GM18873 (cell line): ENCODE data around the gene DOCK2.
A peak's percentile ranks its signal among the peaks of the same experiment; 100 is the strongest.

ENCODE experiments used
- ATAC-seq: cut with Tn5 transposase; IDR thresholded peaks from one replicate; pipeline ENCODE4 v1.9.1; 2021; ENCODE audit warnings: mild to moderate bottlenecking, moderate library complexity, moderate number of reproducible peaks; ENCODE audit not compliant: unreplicated experiment, low FRiP score

The DOCK2 gene

DNA sequence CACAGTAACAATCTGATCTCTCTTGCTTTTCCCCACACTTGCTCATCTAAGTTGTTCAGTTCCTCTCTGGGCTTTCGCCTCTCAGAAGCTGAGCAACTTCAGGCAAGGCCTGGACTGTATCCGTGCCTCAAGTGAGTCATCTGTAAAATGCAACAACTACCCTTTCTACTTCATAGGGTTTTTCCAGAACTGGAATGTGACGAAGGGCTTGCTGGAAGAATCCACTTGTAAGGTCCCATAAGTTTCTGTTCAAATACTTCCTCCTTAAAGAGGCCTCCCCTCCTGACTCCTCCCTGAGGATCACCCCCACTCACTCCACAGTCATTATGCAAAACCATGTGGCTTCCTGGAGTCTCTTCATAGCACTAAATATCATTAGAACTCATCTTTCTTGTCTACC lies 360.7 kb downstream of the DOCK2 start:
- ATAC-seq: peak; percentile 49

DNA sequence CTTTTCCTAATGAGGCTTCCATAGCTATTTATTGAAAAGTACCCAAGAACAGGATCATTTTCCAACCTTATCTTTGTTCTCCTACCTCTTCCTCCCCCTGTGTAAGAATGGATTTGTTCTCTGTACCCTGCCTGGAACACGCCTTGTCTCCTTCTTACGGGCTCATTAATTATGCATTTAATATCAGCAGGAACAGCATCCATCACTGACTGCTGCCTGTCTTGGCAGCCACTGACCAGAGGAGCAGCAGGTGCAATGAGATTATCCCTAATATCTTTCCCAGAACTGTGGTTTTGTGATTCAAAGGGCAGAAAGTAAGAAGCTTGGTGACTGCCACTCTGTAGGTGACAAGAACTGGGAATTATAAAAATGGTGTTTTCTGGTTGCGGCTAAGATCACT lies 362.5 kb downstream of the DOCK2 start:
- ATAC-seq: no peak

GRCh38 chr5:170000155-170000554 lies 363.1 kb downstream of the DOCK2 start:
- ATAC-seq: no peak

- no peak for ATAC-seq
Observed at GRCh38 chr5:170006021-170006420, 368.9 kb downstream of the DOCK2 start.

GRCh38 chr5:170008376-170008775 lies 371.3 kb downstream of the DOCK2 start:
- no peak for ATAC-seq

GRCh38 chr5:170010595-170010994 lies 373.5 kb downstream of the DOCK2 start:
- no peak for ATAC-seq

- no peak for ATAC-seq
Observed at GRCh38 chr5:170011751-170012150, 374.7 kb downstream of the DOCK2 start.

GRCh38 chr5:170012622-170013021 lies 375.5 kb downstream of the DOCK2 start:
- ATAC-seq: no peak

- ATAC-seq: no peak
Observed at GRCh38 chr5:170020423-170020822, 383.3 kb downstream of the DOCK2 start.

DNA sequence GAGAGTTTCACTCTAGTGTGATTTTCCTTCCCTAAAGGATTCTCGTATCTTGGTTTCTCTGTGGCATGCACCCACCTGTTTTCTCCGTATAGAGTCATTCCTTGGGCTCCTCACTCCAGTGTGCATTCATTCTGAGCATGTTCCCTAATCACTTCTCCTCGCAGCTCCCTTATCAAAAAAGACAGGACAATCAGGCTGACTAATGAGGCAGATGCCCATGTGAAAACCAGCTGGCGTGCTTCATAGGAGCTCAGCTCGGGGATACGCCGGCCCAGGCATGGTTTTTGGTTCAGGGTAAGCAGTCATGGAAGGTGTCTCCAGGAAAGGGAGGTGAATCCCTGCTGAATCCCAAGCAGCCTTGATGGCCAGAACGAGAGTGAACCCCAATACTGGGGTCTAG lies 384.4 kb downstream of the DOCK2 start:
- ATAC-seq: no peak

GRCh38 chr5:170025853-170026252 lies 388.8 kb downstream of the DOCK2 start:
- no peak for ATAC-seq

DNA sequence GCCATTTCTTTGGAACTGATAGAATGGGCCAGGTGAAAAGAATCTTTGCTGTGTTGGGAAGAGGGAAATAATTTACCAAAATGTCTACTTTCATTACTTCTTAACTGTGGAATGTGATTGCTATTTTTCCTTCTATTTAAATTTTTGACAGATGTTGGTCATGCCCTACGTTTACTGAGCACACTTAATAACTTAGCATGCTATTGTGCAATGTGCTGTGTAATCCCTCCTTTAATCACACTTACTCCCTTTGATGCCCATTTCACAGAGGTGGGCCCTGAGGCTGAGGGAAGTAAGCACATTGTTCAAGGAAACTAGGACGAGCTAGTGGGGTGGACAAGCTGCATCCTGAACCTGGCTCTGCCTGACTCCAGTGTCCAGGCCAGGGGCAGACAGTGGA lies 391.0 kb downstream of the DOCK2 start:
- no peak for ATAC-seq

DNA sequence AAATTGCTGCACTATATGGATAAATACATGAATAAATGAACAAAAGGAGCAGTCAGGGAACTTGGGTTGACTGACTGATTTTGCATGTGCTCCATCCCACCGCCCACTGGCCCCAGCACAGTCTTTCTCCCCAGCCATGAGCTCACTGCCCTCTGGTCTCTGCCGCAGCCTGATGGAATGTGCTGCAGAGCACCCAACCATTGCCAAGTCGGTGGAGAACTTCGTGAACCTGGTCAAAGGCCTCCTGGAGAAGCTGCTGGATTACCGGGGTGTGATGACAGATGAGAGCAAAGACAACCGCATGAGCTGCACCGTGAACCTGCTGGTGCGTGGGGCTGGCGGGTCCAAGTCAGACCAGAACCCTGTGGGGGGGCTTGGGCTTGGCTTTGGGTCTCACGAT lies 397.2 kb downstream of the DOCK2 start:
- no peak for ATAC-seq

DNA sequence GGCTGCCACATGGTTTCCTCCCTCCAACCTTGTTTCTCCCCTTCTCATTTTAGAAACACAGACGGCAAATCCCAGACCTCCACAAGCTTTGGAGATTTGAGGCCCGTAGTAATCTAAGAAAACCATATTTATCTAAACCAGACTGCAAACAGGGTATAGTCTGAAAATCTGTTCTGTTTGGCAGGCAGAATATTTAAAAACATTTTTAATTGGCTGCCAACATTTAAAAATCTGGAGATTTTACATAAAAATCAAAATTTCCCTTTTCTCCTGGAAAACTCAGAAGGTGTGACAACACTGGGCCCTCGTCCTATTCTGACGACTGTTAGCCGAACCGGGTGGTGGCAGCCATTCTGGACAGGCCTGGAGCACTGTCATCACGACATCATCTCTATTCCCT lies 401.2 kb downstream of the DOCK2 start:
- ATAC-seq: no peak

GRCh38 chr5:170039830-170040229 lies 402.8 kb downstream of the DOCK2 start:
- ATAC-seq: no peak

DNA sequence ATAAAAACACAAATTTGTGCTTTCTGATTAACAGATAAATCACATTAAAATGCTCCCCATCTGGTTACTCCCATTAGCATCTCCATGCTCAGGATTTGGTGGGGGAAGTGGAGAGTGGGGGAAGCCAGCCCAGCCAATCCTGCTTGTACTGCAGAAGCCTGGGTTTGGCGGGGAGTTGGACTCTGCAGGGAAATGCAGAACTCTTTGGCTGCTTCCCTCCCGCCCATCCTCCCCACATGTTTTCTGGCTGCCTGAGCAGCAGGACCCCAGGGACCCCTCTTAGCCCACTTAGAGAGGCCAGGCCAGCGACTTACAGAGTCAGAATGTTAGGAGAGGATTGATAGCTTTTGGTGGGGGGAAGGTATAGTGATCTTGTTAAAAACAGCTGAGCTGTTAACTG lies 409.2 kb downstream of the DOCK2 start:
- ATAC-seq: no peak

DNA sequence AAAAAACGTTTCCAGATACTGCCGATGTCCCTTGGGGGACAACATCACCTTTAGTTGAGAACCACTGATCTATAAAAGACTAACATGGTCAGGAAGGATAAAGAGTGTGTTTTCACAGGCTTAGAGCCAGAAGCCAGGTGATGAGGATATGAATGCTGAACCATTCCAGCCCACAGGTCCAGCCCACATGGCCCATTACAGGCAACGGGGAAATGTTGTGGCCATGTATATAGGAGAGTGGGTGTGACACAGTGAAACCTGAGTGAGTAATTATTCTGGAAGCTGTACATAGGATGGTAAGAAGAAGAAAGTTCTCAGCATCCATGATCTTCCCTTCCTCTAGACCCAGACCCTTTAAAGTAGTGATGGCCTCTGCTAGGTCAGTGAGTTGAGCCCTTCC lies 412.6 kb downstream of the DOCK2 start:
- no peak for ATAC-seq

GRCh38 chr5:170053896-170054295 lies 416.8 kb downstream of the DOCK2 start:
- no peak for ATAC-seq

GRCh38 chr5:170055606-170056005 lies 418.5 kb downstream of the DOCK2 start:
- ATAC-seq: no peak

- no peak for ATAC-seq
Observed at GRCh38 chr5:170056561-170057267, 419.6 kb downstream of the DOCK2 start.

DNA sequence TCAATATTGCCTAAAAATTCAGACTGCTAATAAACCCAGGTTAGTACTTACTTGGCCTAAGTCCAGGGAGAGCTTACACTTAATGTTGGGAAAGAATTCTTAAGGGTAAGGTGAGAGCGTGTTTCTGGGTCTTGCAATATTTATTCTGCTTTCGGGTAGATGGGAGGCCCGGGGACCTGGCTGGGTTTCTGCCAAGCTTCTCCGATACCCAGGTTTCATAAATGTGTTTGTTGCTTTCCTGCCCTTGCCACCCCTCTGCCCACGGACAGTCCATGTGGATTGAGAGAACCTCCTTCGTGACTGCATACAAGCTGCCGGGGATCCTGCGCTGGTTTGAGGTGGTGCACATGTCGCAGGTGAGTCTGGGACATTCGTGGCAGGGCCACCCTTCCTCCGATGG lies 420.2 kb downstream of the DOCK2 start:
- ATAC-seq: no peak

- ATAC-seq: no peak
Observed at GRCh38 chr5:170059221-170059620, 422.1 kb downstream of the DOCK2 start.

GRCh38 chr5:170067152-170067551 lies 430.1 kb downstream of the DOCK2 start:
- no peak for ATAC-seq
